RWPE2 (cell line): ENCODE data around the gene MSGN1.

Experiments used
- ATAC-seq: fragments of 200-7000 bp; cut with Tn5 transposase; 3 replicates; pipeline ENCODE4 v1.9.1; 2021; ENCODE audit warnings: low read depth
- DNase-seq: peaks from one replicate; pipeline ENCODE4 v3.0.0-alpha.2; 2020; ENCODE audit warnings: low spot score
- H3K27ac ChIP-seq: fragments of 450-650 bp; 2 replicates; pipeline ENCODE4 v1.5.1; 2017; ENCODE audit warnings: mild to moderate bottlenecking; ENCODE audit not compliant: poor library complexity, severe bottlenecking
- H3K27me3 ChIP-seq: fragments of 250-450 bp; sonication (Bioruptor Pico); 2 replicates; pipeline ENCODE4 v1.5.1; 2021; ENCODE audit warnings: mild to moderate bottlenecking, moderate library complexity; ENCODE audit not compliant: insufficient read depth, poor library complexity, severe bottlenecking
- H3K36me3 ChIP-seq: fragments of 250-450 bp; sonication (Bioruptor Pico); 2 replicates; pipeline ENCODE4 v1.5.1; 2020; ENCODE audit warnings: low read depth, mild to moderate bottlenecking, moderate library complexity
- H3K4me1 ChIP-seq: fragments of 250-450 bp; sonication (Bioruptor Pico); 2 replicates; pipeline ENCODE4 v1.5.1; 2021; ENCODE audit warnings: mild to moderate bottlenecking, moderate library complexity; ENCODE audit not compliant: insufficient read depth, poor library complexity, severe bottlenecking
- H3K4me3 ChIP-seq: fragments of 250-450 bp; sonication (Bioruptor Pico); 2 replicates; pipeline ENCODE4 v1.5.1; 2021; ENCODE audit warnings: mild to moderate bottlenecking, moderate library complexity; ENCODE audit not compliant: severe bottlenecking
- H3K9me3 ChIP-seq: fragments of 250-450 bp; sonication (Bioruptor Pico); 2 replicates; pipeline ENCODE4 v1.5.1; 2021; ENCODE audit warnings: mild to moderate bottlenecking, moderate library complexity; ENCODE audit not compliant: severe bottlenecking
- CTCF ChIP-seq: fragments of 450-650 bp; IDR thresholded peaks from one replicate; pipeline ENCODE4 v1.5.1; 2017; ENCODE audit warnings: mild to moderate bottlenecking, moderate library complexity; ENCODE audit not compliant: poor library complexity, severe bottlenecking

The MSGN1 gene

GRCh38 chr2:17791817-17792130 lies 24.5 kb upstream of the MSGN1 start:
- Histone ChIP-seq H3K27ac (no peak overlapping the region), H3K4me1 (no peaks in the 10 kb centered on the region), H3K36me3 (no peaks in the 10 kb centered on the region), H3K9me3 (no peaks in the 10 kb centered on the region), H3K4me3 (no peak overlapping the region), H3K27me3 (no peaks in the 10 kb centered on the region)
- no peak for TF ChIP-seq CTCF
- DNase-seq: no peak
- ATAC-seq: no peak

GRCh38 chr2:17792515-17792914 lies 23.7 kb upstream of the MSGN1 start:
- ATAC-seq: no peak
- H3K27ac ChIP-seq: no peak overlapping the region

GRCh38 chr2:17793296-17793695 lies 23.0 kb upstream of the MSGN1 start:
- Histone ChIP-seq H3K9me3 (no peaks in the 10 kb centered on the region), H3K36me3 (no peaks in the 10 kb centered on the region), H3K4me1 (no peaks in the 10 kb centered on the region), H3K4me3 (no peak overlapping the region), H3K27ac (no peak overlapping the region), H3K27me3 (no peaks in the 10 kb centered on the region)
- TF ChIP-seq CTCF: no peak
- DNase-seq: no peak
- no peak for ATAC-seq

More at GRCh38 chr2:17792515-17792914, 23.7 kb upstream of the MSGN1 start:
- Histone ChIP-seq H3K9me3 (no peaks in the 10 kb centered on the region), H3K27me3 (no peaks in the 10 kb centered on the region), H3K36me3 (no peaks in the 10 kb centered on the region), H3K4me1 (no peaks in the 10 kb centered on the region), H3K4me3 (no peak overlapping the region)
- no peak for DNase-seq
- TF ChIP-seq CTCF: no peak

DNA sequence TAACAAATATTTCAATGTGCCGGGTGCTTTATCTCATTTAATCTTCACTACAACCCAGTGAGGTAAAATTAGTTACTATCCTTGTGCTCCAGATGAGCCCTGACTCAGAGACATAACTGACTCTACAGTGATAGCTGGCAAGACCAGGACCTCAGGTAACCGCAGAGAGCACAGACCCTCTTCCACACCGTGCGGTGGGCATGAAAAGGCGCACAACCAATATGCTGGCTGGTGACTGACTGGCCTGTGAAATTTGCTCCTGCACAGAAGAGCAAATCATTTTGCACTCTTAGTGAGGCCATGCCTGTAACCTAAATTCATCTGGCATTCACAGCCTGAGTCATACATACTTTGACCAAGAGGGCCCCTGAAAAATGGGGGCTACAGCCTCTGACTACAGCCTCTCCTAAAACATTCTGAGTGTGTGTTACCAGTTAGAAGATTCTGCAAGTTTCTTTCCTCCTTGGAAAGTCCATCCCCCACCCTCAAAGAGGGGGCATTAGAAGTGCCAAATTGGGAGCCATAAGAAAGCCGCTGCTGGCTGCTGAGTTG lies 22.4 kb upstream of the MSGN1 start:
- no peaks in the 10 kb centered on the region for H3K27me3 ChIP-seq
- DNase-seq (no peak), ATAC-seq (no peak)
- H3K4me1 ChIP-seq: no peaks in the 10 kb centered on the region
- H3K36me3 ChIP-seq: no peaks in the 10 kb centered on the region
- H3K27ac ChIP-seq: no peak overlapping the region
- H3K9me3 ChIP-seq: no peaks in the 10 kb centered on the region
- no peak overlapping the region for H3K4me3 ChIP-seq
- no peak for TF ChIP-seq CTCF

DNA sequence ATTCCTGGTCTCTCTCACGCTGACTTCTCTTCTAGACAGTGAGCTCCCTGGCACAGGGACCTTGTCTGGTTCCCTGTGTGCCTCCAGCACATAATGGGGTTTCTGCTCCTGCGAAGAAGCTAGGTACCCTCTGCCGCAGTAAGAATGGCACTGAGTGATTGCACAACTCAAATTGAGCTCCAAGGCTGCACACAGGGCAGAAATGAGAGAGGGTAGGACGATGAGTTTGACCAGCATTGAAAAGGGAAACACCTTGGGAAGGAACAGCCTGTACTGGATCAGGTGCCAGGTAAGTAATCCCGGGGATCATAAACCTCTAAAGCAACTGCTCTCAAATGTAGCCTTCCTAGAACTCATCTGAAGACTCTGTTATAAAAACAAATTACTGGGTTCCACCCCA lies 21.0 kb upstream of the MSGN1 start:
- H3K9me3 ChIP-seq: no peaks in the 10 kb centered on the region
- DNase-seq: no peak
- no peak for TF ChIP-seq CTCF
- no peaks in the 10 kb centered on the region for H3K4me1 ChIP-seq
- no peak overlapping the region for H3K4me3 ChIP-seq
- no peak for ATAC-seq
- no peaks in the 10 kb centered on the region for H3K36me3 ChIP-seq
- no peaks in the 10 kb centered on the region for H3K27me3 ChIP-seq
- no peak overlapping the region for H3K27ac ChIP-seq
